DOHH2 (cell line): ENCODE results near the gene MYO1D.

ENCODE experiments used
- CTCF ChIP-seq: fragments of 200-600 bp; sonication (generic); IDR thresholded peaks from one replicate; pipeline ENCODE4 v1.5.1; 2014; ENCODE audit warnings: antibody characterized with exemption, mild to moderate bottlenecking, low read depth, low read length; ENCODE audit not compliant: poor library complexity, severe bottlenecking
- EZH2phosphoT487 ChIP-seq: fragments of 200-600 bp; sonication (generic); IDR thresholded peaks from 2 replicates; pipeline ENCODE4 v1.6.1; 2017; ENCODE audit warnings: borderline replicate concordance, mild to moderate bottlenecking, antibody characterized with exemption, low read length, moderate library complexity, mixed read lengths

- TF ChIP-seq CTCF (no peak), EZH2phosphoT487 (no peak)
These were observed 41.6 kb downstream of the MYO1D start for GRCh38 chr17:32835291-32835761.
